Raji (cell line): ENCODE results near the gene ZBTB14.
A peak's percentile ranks its signal among the peaks of the same experiment; 100 is the strongest.

Source experiments
- POLR2A ChIP-seq: IDR thresholded peaks from 2 replicates; pipeline ENCODE4 v1.6.1; 2011; ENCODE audit warnings: low read depth, low read length, control low read depth; ENCODE audit not compliant: insufficient read depth

ZBTB14 gene

DNA sequence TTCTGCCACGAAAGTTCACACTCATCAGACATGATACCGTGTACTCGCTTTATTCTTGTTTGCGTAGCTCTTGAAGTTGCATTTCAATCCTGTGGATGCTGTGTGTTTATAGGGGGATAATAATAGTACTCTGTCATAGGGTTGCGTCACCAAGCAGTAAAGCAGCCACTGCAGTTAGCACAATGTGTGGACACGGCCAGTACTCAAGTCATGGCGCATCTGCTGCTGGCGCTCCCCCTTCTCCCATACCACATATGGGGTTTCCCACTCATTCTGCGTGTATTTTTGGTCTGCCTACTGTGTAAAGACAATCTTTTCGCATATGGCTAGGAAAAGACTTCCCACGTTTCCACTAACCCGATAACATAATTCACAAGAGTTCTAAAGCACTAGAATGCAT, 2.1 kb upstream of the ZBTB14 start:
- no peak for TF ChIP-seq POLR2A

DNA sequence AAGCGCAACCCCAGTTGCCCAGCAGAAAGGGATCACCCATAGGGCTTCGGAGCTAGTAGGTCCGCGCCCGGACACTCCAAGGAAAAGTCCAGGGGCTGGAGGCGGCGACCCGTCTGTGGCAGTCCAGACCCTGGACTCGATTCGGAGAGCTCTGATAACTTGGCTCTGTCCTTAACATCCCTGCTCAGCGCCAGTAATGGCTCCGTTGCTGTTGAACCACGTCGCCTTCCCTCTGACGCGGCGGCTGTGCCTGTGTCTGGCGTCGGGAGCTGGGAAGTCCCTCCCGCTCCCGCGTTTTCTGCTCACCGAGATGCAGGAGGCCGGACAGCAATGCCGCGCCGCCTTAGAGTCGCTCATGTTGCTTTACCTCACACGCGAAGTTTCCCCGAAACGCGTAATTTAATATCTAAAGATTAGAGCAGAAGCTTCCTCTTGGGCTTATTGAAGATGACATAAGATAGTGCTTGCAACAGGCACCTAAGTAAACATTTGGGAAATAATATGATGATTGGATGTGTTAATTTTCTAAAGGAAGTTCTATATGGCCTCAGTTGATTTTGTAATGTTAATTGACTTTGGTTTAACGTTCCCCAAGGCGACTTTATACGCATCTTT, 1.3 kb upstream of the ZBTB14 start:
- no peak for TF ChIP-seq POLR2A

DNA sequence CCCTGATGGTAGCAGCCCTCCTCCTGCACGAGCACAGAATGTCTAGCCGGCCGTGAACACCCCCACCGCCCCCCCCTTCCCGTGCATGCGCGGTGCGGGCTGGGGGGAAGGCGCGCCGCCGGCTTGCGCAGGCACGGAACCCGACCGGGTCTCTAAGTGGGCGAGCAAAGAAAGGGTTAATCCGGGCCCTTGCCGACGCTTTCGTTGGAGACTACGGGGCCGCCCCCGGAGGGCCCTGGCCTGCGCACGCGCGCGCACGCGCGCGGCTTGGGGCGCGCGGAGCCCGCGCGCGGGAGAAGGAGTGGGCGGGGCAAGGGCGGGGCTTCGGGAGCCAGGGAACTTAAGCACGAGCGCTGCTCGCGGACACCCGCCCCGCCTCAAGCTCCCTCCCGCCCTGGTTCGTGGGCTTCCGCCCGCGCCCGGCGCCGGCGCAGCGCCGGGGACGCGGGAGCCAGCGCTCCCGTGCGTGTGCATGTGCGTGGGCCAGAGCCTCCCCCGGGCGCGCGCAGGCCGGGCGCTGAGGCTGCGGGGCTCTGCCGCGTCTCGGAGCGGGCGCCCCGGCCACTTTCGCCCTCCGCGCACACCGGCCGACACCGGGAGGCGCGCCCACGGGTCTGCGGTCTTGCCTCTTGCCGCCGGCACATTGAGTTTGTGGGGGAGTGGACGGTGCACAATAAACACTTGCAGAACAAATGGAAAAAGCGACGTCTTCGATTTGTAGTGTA, 617 bp upstream of the ZBTB14 start:
- peak; percentile 59 for TF ChIP-seq POLR2A

DNA sequence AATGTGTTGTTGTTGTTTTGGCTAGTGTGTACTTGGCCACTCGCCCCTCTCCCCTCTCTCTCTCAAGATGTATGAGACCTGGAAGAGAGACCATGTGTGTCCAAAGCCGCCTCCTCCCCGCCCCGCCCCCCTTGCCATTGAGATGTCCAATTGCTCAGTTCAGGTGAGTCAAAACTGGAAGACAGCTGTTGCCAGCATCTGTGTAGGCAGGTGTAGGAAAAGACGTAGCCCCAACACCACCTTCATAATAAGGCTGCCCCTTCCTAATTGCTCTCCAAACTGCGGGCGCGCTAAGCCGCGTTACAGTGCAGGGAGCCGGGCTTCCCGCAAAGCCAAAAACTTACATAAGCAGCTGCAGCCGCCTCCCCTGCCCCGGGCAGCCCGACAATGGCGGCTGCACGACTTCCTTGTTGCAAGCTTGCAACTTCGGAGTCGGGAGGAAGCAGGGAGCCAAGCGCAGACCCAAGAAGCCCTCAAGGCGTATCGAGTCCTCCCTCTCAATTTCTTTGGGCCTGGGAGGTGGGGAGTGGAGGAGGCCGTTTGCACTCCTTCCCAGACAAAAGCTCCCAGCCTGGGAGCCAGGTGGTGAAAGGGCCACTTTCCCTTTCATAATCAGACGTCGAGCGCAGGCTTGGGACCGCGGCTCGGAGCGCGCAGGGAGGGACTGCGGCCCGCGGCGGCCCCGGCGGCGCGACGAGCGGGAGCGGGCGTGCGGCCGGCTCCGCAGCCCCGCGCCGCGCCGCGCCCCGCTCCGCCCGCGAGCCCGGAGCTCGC, 882 bp downstream of the ZBTB14 start:
- TF ChIP-seq POLR2A, result peak; percentile 76

DNA sequence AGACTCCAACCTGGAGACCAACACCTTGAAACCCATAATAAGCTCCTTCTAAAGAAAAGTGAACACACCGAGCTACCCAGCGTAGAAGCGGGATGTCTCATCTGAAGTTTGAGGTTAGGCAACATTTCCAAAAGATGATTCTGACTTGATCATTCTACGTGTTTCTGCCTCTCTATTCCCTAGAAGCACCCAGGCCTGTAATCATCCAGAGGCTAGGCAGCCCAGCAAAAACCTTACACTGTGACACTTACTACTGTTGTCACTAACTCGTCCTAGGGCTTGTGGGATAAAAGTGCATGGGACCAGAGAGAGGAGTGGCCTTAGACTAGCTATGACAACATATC, 1.4 kb downstream of the ZBTB14 start:
- no peak for TF ChIP-seq POLR2A

DNA sequence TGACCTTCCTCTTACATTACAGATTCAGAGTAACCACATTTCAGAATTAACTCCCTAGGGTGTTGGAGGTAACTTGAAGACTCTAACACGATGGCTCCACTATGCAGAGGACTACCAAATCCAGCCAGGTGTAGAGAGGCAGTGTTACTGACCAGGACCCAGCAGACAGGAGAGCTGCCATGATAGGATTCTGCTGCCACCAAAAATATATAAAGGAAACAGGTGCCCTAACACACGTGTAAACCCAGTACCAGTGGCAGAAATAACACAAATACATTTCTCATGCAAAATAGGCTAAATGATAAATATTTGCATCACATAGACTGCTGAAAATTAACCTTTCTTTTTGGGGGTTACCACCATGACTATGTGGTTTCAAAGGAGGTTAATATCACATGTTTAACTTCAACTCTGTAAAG, 7.0 kb downstream of the ZBTB14 start:
- TF ChIP-seq POLR2A, result 0 out of 2 replicates have a peak, but pooled peaks have one; percentile 39

DNA sequence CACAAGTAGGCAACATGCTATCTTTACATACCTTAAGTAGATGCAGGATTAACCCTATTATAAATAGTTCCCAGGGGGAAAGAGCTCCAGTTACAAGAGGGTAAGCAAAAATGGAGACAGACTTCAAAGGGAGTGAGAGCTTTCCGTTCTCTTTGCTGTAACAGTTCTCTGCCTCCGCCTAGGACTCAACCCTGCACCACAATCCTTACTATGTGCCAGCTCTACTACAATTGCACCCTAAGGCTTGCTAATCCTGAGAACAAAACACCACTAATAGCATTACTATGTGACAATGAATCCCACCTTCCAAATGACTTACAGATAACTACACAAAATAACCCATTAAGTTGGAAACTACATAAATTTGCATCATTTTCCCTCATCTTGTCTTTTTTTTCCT, 7.7 kb downstream of the ZBTB14 start:
- TF ChIP-seq POLR2A, result no peak

DNA sequence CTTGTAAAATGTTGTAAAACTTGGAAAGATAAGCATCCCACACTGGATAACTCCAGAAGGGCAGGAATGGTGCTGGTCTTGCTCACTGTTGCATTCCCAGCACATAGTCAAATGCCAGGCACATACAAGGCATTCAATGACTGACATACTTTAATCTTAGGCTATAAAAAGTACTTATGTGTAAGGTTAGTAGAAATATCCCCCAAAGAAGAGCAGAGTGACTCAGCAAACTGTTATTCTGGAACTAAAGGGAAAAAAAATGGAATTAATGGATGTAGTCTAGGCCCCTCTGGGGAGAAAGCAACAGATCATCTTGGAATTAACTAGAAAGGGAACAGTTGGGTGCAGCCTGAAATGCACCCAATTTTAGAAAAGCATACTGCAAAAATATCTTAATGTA, 9.0 kb downstream of the ZBTB14 start:
- TF ChIP-seq POLR2A, result no peak

DNA sequence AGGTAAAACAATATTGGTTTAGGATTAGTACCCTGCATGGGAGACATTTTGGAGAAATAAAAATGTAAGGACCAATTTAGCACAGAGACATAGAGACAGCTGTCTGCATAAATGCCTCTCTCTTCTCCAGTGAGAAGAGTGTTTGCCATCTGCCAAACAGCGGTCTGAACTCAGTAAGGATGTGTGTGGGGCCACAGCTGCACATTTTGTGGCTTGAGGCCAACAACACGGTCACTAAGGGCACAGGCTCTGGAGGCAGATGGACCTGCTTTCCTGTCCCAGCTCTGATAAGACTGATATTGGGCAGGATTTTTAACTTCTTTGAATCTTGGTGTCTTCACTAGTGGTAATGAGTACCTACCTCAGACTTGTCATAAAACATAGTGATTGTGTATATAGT, 10.2 kb downstream of the ZBTB14 start:
- no peak for TF ChIP-seq POLR2A

DNA sequence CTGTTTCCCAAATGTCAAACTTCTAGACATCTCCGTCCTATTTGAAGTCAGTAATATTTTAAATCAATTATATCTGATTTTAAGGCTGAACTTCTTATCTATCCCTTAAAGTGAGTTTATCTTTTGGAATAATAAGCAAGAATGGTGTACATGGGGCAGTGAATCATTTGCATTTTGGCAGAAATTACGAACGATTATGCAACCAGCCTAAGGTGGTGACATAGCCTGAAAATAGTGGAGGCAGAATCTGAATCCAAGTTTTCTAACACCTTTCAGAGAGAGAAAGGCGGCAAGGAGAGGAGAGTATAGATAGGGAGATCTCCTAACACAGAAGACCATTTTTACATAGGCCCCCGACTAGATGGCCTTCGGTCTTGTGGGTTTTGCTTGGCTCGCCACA, 10.7 kb downstream of the ZBTB14 start:
- TF ChIP-seq POLR2A, result no peak

DNA sequence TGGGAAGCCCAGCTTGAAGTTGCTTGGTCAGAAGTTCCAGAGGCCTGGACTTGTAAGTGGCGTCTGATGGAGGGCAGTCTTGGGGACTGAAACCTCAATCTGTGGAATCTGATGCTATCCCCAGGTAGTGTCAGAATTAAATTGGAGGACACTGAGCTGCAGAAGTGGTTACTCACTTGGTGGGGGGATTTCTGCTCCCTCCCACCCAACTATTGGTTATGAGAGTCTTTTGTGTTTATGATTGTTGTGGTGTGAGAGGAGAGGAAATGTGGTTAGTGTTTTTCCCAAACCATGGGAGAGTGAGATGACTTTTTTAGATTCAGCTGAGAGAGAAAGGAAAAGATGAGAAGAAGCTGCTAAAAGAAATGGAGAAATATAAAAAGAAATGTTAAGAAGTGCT, 12.8 kb downstream of the ZBTB14 start:
- TF ChIP-seq POLR2A, result no peak

DNA sequence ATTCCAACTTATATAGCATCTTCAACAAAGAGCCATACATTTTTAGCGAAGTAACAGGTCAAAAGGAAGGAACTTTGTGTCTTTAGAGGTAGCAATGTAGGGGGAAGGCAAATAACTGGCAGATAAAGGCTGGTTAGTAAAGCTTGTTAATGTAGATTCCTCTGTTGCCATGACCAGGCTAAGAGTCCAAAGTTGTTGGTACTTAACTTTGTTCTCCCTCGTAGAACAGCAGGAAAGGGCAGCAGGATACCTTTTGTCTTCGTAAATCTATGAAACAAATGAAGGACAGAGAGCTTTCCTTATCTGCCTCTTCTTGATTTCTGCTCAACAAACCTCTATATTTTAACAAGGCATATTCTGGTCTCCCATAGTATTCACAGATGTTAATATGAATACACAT, 18.6 kb downstream of the ZBTB14 start:
- no peak for TF ChIP-seq POLR2A

DNA sequence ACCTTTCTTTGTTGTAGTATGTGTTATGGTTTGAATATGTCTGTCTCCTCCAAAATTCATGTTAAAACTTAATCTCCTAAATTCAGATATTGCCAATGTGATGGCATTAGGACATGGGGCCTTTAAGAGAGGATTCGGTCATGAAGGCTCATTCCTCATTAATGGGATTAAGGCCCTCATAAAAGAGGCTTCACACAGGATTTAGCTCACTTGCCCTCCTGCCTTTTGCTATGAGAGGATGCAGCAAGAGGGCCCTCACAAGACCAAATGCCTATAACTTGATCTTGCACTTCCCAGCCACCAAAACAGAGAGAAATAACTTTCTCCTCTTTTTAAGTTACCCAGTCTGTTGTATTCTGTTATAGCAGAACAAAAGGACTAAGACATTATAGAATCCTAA, 19.7 kb downstream of the ZBTB14 start:
- TF ChIP-seq POLR2A, result no peak

DNA sequence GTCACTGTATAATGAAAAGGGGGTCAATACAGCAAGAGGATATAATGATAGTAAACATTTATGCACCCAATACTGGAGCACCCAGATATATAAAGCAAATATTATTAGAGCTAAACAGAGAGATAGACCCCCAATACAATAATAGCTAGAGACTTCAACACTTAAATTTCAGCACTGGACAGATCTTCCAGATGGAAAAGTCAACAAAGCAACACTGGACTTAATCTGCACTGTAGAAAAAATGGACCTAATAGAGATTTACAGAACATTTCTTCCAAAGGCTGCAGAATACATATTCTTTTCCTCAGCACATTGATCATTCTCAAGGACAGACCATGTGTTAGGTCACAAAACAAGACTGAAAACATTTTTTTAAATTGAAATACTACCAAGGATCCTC, 26.7 kb downstream of the ZBTB14 start:
- TF ChIP-seq POLR2A, result no peak

DNA sequence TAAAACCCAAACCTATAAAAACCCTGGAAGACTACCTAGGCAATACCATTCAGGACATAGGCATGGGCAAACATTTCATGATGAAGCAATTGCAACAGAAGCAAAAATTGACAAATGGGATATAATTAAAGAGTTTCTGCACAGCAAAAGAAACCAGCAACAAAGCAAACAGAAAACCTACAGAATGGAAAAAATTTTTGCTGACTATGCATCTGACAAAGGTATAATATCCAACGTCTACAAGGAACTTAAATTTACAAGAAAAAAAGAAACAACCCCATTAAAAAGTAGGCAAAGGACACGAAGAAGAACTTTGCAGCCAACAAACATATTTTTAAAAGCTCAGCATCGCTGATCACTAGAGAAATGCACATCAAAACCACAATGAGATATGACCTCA, 28.8 kb downstream of the ZBTB14 start:
- TF ChIP-seq POLR2A, result no peak

DNA sequence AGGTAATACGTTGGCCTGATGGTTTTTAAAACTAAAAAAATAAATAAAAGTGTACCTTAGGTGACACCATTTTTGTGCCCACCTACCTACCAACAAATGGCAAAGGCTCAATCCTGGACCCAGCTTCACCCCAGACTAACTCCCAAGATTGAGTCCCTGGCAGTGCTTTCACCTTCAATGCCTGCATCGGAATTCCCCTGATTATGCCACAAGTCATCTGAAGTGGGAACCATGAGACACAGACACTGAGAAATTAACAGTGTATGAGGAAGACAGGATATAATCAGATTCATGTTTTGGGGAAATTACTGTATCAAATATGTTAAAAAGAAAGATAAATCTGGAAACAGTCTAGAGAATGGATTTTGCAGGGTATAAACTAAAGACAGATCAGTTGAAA, 41.6 kb downstream of the ZBTB14 start:
- no peak for TF ChIP-seq POLR2A
